Ectodermal cell (in vitro differentiated cells): Measurements from ENCODE around the gene FITM1.

Experiments
- H3K27ac ChIP-seq: 2 replicates; pipeline ENCODE4 v1.7.0; 2013; ENCODE audit warnings: mild to moderate bottlenecking, low read depth, low read length; ENCODE audit not compliant: insufficient read depth, poor library complexity, severe bottlenecking
- H3K27me3 ChIP-seq: 2 replicates; pipeline ENCODE4 v1.7.0; 2013; ENCODE audit warnings: mild to moderate bottlenecking, low read length; ENCODE audit not compliant: insufficient read depth, control insufficient read depth, poor library complexity, severe bottlenecking
- H3K36me3 ChIP-seq: one replicate; pipeline ENCODE4 v1.7.0; 2013; ENCODE audit warnings: low read length; ENCODE audit not compliant: control insufficient read depth, insufficient read depth
- H3K4me1 ChIP-seq: one replicate; pipeline ENCODE4 v1.7.0; 2013; ENCODE audit warnings: low read length; ENCODE audit not compliant: control insufficient read depth, insufficient read depth
- H3K4me3 ChIP-seq: 2 replicates; pipeline ENCODE4 v1.7.0; 2013; ENCODE audit warnings: low read depth, low read length, control low read depth; ENCODE audit not compliant: insufficient read depth
- H3K9me3 ChIP-seq: 2 replicates; pipeline ENCODE4 v1.7.0; 2013; ENCODE audit warnings: mild to moderate bottlenecking, low read length, moderate library complexity; ENCODE audit not compliant: control insufficient read depth
- WGBS, 2 experiments: methylation state at CpG; one replicate each; pipeline ENCODE4 v1.1.7; 2013; ENCODE audit warnings: missing lambda C conversion rate in 2 of 2; 5-methylcytosine and 5-hydroxymethylcytosine counted together

The FITM1 gene

DNA sequence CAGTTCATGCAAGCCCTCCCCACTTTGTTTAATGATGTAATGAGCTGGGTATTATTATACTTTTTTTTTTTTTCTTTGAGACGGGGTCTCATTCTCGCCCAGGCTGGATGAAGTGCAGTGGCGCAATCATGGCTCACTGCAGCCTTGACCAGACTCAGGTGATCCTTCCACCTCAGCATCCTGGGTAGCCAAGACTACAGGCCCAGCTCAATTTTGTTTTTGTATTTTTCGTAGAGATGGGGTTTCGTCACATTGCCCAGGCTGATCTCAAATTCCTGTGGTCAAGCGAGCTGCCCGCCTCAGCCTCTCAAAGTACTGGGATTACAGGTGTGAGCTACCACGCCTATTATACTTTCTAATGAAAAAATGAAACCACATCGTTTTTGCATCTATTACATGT is 20.4 kb upstream of the FITM1 start:
- Histone ChIP-seq H3K36me3 (no peaks in the 10 kb centered on the region), H3K9me3 (no peaks in the 10 kb centered on the region), H3K27me3 (no peaks in the 10 kb centered on the region), H3K27ac (no peak overlapping the region), H3K4me3 (no peak overlapping the region), H3K4me1 (no peaks in the 10 kb centered on the region)
- 84 to 85% methylated on average over 9 of the region's 9 CpGs for WGBS, 2 experiments

DNA sequence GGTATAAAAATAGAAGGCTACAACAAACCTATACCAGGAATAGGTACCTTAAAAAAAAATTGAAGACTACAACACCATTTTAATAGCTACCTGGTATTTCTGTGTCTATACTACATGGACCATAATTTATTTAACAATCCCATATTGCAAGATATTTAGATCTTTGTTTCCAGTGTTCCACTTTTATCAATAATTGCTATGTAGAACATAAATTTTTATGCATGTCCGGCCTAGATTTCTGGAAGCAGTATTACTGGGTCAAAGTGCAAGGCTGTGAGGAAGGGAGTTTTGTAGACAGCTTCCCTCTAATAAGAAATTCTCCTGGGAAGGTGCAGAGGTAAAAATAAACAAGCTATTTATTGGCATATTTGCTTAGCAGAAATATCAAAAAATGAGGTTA is 19.9 kb upstream of the FITM1 start:
- Histone ChIP-seq H3K4me1 (no peaks in the 10 kb centered on the region), H3K4me3 (no peak overlapping the region), H3K36me3 (no peaks in the 10 kb centered on the region), H3K27ac (no peak overlapping the region), H3K27me3 (no peaks in the 10 kb centered on the region), H3K9me3 (no peaks in the 10 kb centered on the region)
- 91 to 95% methylated on average over 1 of the region's 1 CpG for WGBS, 2 experiments

DNA sequence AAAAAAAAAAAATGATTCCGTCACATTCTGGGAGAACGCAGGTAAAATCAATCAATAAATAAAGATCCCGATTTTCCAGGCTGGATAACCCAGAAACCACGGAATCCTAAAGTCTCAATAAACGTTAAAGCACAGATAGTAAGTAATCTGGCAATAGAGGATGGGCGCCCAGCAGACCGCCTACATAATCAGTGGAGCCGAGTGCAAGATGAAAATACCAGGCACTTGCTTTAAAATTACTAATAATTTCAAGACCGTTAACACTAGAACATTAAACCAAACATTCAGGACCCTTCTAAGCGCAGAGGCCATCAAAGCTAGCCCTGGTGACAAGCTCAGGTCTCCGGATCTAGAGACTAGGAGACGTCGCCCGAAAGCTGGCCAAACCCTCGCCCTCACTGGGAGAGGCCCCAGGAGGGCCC is 17.1 kb upstream of the FITM1 start:
- peaks cover 14% of the 10 kb centered on the region for H3K36me3 ChIP-seq
- no peaks in the 10 kb centered on the region for H3K9me3 ChIP-seq
- 23 to 24% methylated on average over 15 of the region's 15 CpGs for WGBS, 2 experiments
- peak overlapping the region; percentile 89 for H3K27ac ChIP-seq
- peak overlapping the region; percentile 91 for H3K4me3 ChIP-seq
- H3K4me1 ChIP-seq, result no peaks in the 10 kb centered on the region
- no peaks in the 10 kb centered on the region for H3K27me3 ChIP-seq

GRCh38 chr14:24113801-24114531 is 16.5 kb upstream of the FITM1 start:
- 0 to 1% methylated on average over 42 of the region's 42 CpGs for WGBS, 2 experiments
- Histone ChIP-seq H3K27ac (peak overlapping the region; percentile 89), H3K4me1 (no peaks in the 10 kb centered on the region), H3K9me3 (no peaks in the 10 kb centered on the region), H3K4me3 (peak overlapping the region; percentile 91), H3K27me3 (no peaks in the 10 kb centered on the region), H3K36me3 (peaks cover 18% of the 10 kb centered on the region)

DNA sequence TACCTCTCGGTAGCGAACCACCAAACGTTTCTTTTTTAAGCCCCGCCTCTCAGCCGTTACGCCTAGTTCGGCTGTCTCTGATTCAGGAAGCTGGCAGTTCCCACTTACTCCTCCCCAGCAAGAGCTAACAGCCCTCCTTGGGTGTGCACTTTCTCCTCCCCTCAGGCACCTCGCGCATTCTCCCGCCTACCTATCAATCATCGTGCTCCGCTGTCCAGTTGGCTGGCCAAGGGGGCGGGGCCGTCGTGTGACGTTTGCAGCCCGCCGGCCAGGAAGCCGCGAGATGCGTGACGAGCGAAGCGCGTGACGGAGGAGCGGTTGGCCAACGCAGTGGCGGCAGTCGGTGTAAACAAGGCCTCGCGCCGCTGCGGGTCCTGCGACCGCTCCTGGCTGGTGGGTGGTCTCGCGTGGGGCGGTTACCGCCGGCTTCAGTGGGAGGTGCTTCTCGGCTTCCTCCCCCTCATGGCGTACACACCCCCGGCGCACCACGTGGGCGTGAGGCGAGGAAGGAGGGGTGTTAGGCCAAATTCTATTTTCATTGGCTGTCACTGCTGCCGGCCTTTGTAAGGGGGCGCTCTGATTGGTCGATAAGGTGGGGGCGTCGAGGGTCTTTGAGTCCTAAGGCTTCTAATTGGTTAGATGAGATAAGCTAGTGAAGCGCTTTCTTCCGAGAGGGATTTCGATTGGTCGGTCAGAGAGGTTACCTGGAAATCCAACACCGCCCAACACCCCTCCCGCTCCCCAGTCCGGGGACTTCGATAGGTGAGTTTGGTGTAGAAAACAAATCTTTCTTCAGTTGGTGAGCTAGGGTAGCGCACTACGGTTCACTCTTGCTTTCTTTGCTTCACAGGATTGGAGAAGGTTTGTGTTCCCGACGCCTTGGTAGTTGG is 15.7 kb upstream of the FITM1 start, which contains the start of the genes DCAF11 and NRL:
Gene DCAF11 (plus strand): TSS at position 246 of the 890 bp plus-strand sequence. CDS start 818 bp downstream, outside the sequence.
Gene NRL (minus strand): TSS at position 418 of the 890 bp plus-strand sequence. CDS start 32,101 bp downstream, outside the sequence.
- Histone ChIP-seq H3K4me3 (peak within 1 kb of the TSS; percentile 91), H3K9me3 (no peaks in the 10 kb centered on the region), H3K4me1 (no peaks in the 10 kb centered on the region), H3K36me3 (peaks cover 25% of the 10 kb centered on the region), H3K27ac (peak within 1 kb of the TSS; percentile 89), H3K27me3 (no peaks in the 10 kb centered on the region)
- WGBS, 2 experiments, result 0% methylated on average over 65 of the region's 65 CpGs

DNA sequence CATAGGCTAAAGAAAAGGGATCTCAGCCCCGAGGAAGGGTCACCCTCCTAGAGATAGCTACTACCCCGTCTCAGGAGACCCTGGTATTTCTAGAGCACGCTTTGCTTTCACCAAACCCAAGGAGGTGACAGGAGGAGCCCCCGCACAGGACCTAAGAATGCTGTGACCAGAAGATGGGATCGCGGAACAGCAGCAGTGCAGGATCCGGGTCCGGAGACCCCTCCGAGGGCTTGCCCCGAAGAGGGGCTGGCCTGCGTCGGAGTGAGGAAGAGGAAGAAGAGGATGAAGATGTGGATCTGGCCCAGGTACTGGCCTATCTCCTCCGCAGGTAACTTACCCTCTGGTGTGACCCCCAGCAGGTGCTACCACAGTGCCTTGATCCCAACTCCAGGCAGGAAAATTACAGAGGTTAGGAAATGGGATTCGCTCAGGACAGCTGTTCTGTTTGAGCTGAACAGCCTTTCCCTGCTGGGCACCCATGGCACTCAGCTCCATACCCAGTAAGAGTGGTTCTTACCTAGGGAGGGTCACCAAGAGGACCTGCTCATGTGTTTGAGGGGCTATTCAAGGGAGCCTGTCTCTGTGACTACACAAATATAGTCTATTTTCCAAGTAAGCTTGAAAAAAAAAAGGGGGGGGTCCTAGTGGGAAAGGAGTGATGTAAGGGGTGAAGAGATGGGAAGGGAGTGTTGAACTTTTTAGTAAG is 14.9 kb upstream of the FITM1 start:
- no peaks in the 10 kb centered on the region for H3K4me1 ChIP-seq
- 7 to 9% methylated on average over 14 of the region's 14 CpGs for WGBS, 2 experiments
- H3K27ac ChIP-seq, result no peak overlapping the region
- no peaks in the 10 kb centered on the region for H3K27me3 ChIP-seq
- no peaks in the 10 kb centered on the region for H3K9me3 ChIP-seq
- peaks cover 25% of the 10 kb centered on the region for H3K36me3 ChIP-seq
- H3K4me3 ChIP-seq, result peak overlapping the region; percentile 91

DNA sequence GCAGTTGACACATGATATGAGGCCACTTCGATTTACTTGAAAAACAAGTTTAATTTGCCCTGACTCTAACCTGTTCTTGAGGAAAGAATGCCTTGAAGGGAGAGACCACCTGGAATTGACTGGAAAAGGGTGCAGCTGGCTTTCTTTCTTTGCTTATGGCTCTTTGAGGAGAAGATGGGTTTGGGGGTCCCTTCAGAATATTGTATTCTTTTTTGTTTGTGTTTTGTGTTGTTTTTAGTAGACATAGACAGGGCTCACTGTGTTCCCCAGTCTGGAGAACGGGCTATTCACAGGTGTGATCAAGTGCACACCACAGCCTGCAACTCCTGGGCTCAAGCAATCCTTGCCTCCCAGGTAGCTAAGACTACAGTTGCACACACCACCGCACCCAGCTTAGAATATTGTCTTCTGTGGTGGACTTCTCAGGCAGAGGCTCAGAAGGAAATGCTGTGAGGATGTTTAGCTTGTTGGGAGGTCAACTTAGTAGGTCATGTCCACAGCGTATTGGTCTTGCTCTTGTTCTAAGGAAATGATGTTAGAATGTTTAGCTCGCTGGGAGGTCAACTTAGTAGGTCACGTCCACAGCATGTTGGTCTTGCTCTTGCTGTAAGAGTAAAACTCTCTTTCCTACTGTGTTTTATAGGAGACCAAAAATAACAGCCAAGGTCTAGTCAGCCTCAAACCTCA is 14.2 kb upstream of the FITM1 start:
- Histone ChIP-seq H3K4me3 (no peak overlapping the region), H3K27ac (no peak overlapping the region), H3K27me3 (no peaks in the 10 kb centered on the region), H3K9me3 (no peaks in the 10 kb centered on the region), H3K36me3 (peaks cover 29% of the 10 kb centered on the region), H3K4me1 (no peaks in the 10 kb centered on the region)
- WGBS, 2 experiments, result 89 to 95% methylated on average over 6 of the region's 6 CpGs

DNA sequence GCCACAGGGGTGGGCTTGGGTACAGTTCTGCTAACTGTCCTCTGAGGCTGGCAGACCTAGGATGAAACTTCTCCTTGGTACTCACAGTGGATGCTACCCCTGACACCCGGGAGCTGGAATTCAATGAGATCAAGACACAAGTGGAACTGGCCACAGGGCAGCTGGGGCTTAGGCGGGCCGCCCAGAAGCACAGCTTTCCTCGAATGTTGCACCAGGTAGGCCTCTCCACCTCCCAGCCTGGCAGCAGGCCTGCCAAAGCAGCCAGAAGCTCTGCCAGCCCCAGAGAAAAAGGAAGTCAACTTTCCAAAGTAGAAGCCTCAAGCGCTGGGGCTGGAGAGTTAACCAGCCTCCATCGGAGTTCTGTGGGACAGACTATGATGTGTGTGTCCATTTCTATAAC is 13.3 kb upstream of the FITM1 start:
- H3K36me3 ChIP-seq, result peaks cover 31% of the 10 kb centered on the region
- H3K27ac ChIP-seq, result no peak overlapping the region
- H3K9me3 ChIP-seq, result no peaks in the 10 kb centered on the region
- H3K4me1 ChIP-seq, result no peaks in the 10 kb centered on the region
- WGBS, 2 experiments, result 93 to 94% methylated on average over 6 of the region's 6 CpGs
- H3K4me3 ChIP-seq, result no peak overlapping the region
- no peaks in the 10 kb centered on the region for H3K27me3 ChIP-seq

- H3K4me3 ChIP-seq, result no peak overlapping the region
- no peak overlapping the region for H3K27ac ChIP-seq
- 95 to 98% methylated on average over 6 of the region's 6 CpGs for WGBS, 2 experiments
- no peaks in the 10 kb centered on the region for H3K27me3 ChIP-seq
- H3K9me3 ChIP-seq, result no peaks in the 10 kb centered on the region
- H3K36me3 ChIP-seq, result peaks cover 38% of the 10 kb centered on the region
- H3K4me1 ChIP-seq, result no peaks in the 10 kb centered on the region
Observed at GRCh38 chr14:24119691-24120090, 10.8 kb upstream of the FITM1 start.
